ENCODE results near the gene FRY. TPM values are rescaled to one million over a fixed set of nuclear protein-coding genes. Genes with fewer than 3 reads are reported as not detected.

The FRY gene
- total and polyA plus RNA-seq, 4 donors, result 6.2 to 31.2 (median 12.7) TPM

- H3K4me3 ChIP-seq (ENCODE audit: low read depth in 1 of 3, low read length in 3 of 3), result no peak overlapping the region
- 34% methylated on average over 1 of the region's 1 CpG for WGBS
- DNase-seq (ENCODE audit: low spot score), result no peak
- peaks cover 0 to 3% (median 2%) of the 10 kb centered on the region in 4 donors for H3K4me1 ChIP-seq (ENCODE audit: control insufficient read depth in 4 of 4, insufficient read depth in 4 of 4, low read length in 3 of 4)
- H3K9me3 ChIP-seq (ENCODE audit: control insufficient read depth in 4 of 4, low read length in 3 of 4), result no peaks in the 10 kb centered on the region
- H3K27me3 ChIP-seq (ENCODE audit: control insufficient read depth in 4 of 4, insufficient read depth in 4 of 4, low read length in 3 of 4), result no peaks in the 10 kb centered on the region
- TF ChIP-seq TAF1 (conservative IDR thresholded peaks at IDR 0.05) (no peak), FOXA2 (IDR thresholded peaks at IDR 0.05) (no peak), EGR1 (IDR thresholded peaks at IDR 0.05; ENCODE audit: low read depth in 2 of 2) (no peak), HNF4A (conservative IDR thresholded peaks at IDR 0.05) (no peak), JUND (IDR thresholded peaks at IDR 0.05) (no peak), GABPA (IDR thresholded peaks at IDR 0.05 in 1 of 2, conservative IDR thresholded peaks at IDR 0.05 in 1 of 2) (no peak), REST (IDR thresholded peaks at IDR 0.05) (no peak), HNF4G (IDR thresholded peaks at IDR 0.05) (no peak), ATF3 (IDR thresholded peaks at IDR 0.05) (no peak), RXRA (IDR thresholded peaks at IDR 0.05) (no peak), RAD21 (IDR thresholded peaks at IDR 0.05) (no peak), YY1 (IDR thresholded peaks at IDR 0.05) (no peak), SP1 (IDR thresholded peaks at IDR 0.05) (no peak), FOXA1 (IDR thresholded peaks at IDR 0.05) (no peak), CTCF (IDR thresholded peaks at IDR 0.05; ENCODE audit: low read depth, low read length, missing input control) (no peak), NR2F2 (IDR thresholded peaks at IDR 0.05) (no peak)
- no peak overlapping the region for H3K9ac ChIP-seq (ENCODE audit: low read depth in 1 of 2, low read length in 2 of 2)
- H3K27ac ChIP-seq (ENCODE audit: low read depth in 1 of 2, low read length in 2 of 2), result no peak overlapping the region
- peaks cover 0 to 2% (median 0%) of the 10 kb centered on the region in 4 donors for H3K36me3 ChIP-seq (ENCODE audit: control insufficient read depth in 4 of 4, insufficient read depth in 3 of 4, low read depth in 1 of 4, low read length in 3 of 4)
Observed at GRCh38 chr13:32141462-32141861, 109.9 kb downstream of the FRY start.

GRCh38 chr13:32142115-32142514, 110.5 kb downstream of the FRY start:
- 94% methylated on average over 1 of the region's 1 CpG for WGBS
- Histone ChIP-seq H3K9ac (ENCODE audit: low read depth in 1 of 2, low read length in 2 of 2) (no peak overlapping the region), H3K4me3 (ENCODE audit: low read depth in 1 of 3, low read length in 3 of 3) (no peak overlapping the region), H3K36me3 (ENCODE audit: control insufficient read depth in 4 of 4, insufficient read depth in 3 of 4, low read depth in 1 of 4, low read length in 3 of 4) (peaks cover 0 to 2% (median 0%) of the 10 kb centered on the region in 4 donors), H3K27ac (ENCODE audit: low read depth in 1 of 2, low read length in 2 of 2) (no peak overlapping the region), H3K4me1 (ENCODE audit: control insufficient read depth in 4 of 4, insufficient read depth in 4 of 4, low read length in 3 of 4) (peaks cover 0 to 3% (median 2%) of the 10 kb centered on the region in 4 donors), H3K27me3 (ENCODE audit: control insufficient read depth in 4 of 4, insufficient read depth in 4 of 4, low read length in 3 of 4) (no peaks in the 10 kb centered on the region), H3K9me3 (ENCODE audit: control insufficient read depth in 4 of 4, low read length in 3 of 4) (no peaks in the 10 kb centered on the region)
- no peak for DNase-seq (ENCODE audit: low spot score)
- TF ChIP-seq REST (IDR thresholded peaks at IDR 0.05), result no peak
- no peak for TF ChIP-seq EGR1 (IDR thresholded peaks at IDR 0.05; ENCODE audit: low read depth in 2 of 2)
- no peak for TF ChIP-seq HNF4A (conservative IDR thresholded peaks at IDR 0.05)
- TF ChIP-seq RAD21 (IDR thresholded peaks at IDR 0.05), result no peak
- TF ChIP-seq TAF1 (conservative IDR thresholded peaks at IDR 0.05), result no peak
- no peak for TF ChIP-seq RXRA (IDR thresholded peaks at IDR 0.05)
- TF ChIP-seq NR2F2 (IDR thresholded peaks at IDR 0.05), result no peak
- TF ChIP-seq SP1 (IDR thresholded peaks at IDR 0.05), result no peak
- TF ChIP-seq HNF4G (IDR thresholded peaks at IDR 0.05), result no peak
